ENCODE measurements around the gene C15orf61. TPM values are rescaled to one million over a fixed set of nuclear protein-coding genes. Genes with fewer than 3 reads are reported as not detected.

Gene C15orf61
- total RNA-seq, 1 experiment from 2014 or later = 13.3 TPM

- no peaks in the 10 kb centered on the region for H3K9me3 ChIP-seq (ENCODE audit: low read length)
- no peaks in the 10 kb centered on the region for H3K27me3 ChIP-seq (ENCODE audit: low read length)
- DNase-seq = no peak
- no peaks in the 10 kb centered on the region for H3K79me2 ChIP-seq (ENCODE audit: low read length)
- no peak overlapping the region for H3K4me2 ChIP-seq (ENCODE audit: low read depth, low read length, poor library complexity, severe bottlenecking)
- no peak overlapping the region for H3K9ac ChIP-seq (ENCODE audit: low read length)
- no peaks in the 10 kb centered on the region for H3K9me2 ChIP-seq (replicated peaks; ENCODE audit: insufficient read depth, low read length)
- no peak overlapping the region for H3K4me3 ChIP-seq (ENCODE audit: low read length)
- no peak overlapping the region for H2AFZ ChIP-seq (ENCODE audit: low read length)
- peaks cover 18% of the 10 kb centered on the region for H3K4me1 ChIP-seq (ENCODE audit: low read length)
- H3K36me3 ChIP-seq (ENCODE audit: insufficient read depth, low read length) = no peaks in the 10 kb centered on the region
- H3K27ac ChIP-seq (ENCODE audit: low read length) = no peak overlapping the region
- no peaks in the 10 kb centered on the region for H4K20me1 ChIP-seq (ENCODE audit: insufficient read depth, low read depth, low read length)
Observed at GRCh38 chr15:67509918-67510317, 11.0 kb upstream of the C15orf61 start.

- Histone ChIP-seq H3K4me1 (ENCODE audit: low read length) (peaks cover 17% of the 10 kb centered on the region), H3K79me2 (ENCODE audit: low read length) (no peaks in the 10 kb centered on the region), H3K27me3 (ENCODE audit: low read length) (no peaks in the 10 kb centered on the region), H3K27ac (ENCODE audit: low read length) (no peak overlapping the region), H3K9ac (ENCODE audit: low read length) (no peak overlapping the region), H3K4me3 (ENCODE audit: low read length) (no peak overlapping the region), H3K4me2 (ENCODE audit: low read depth, low read length, poor library complexity, severe bottlenecking) (no peak overlapping the region), H3K36me3 (ENCODE audit: insufficient read depth, low read length) (no peaks in the 10 kb centered on the region; the same call in 1 of the 2 replicates), H3K9me3 (ENCODE audit: low read length) (no peaks in the 10 kb centered on the region), H3K9me2 (replicated peaks; ENCODE audit: insufficient read depth, low read length) (no peaks in the 10 kb centered on the region), H4K20me1 (ENCODE audit: insufficient read depth, low read depth, low read length) (no peaks in the 10 kb centered on the region), H2AFZ (ENCODE audit: low read length) (no peak overlapping the region)
- DNase-seq = no peak
Observed at GRCh38 chr15:67510597-67511190, 10.2 kb upstream of the C15orf61 start.

- no peak overlapping the region for H2AFZ ChIP-seq (ENCODE audit: low read length)
- H3K79me2 ChIP-seq (ENCODE audit: low read length) = no peaks in the 10 kb centered on the region
- no peaks in the 10 kb centered on the region for H4K20me1 ChIP-seq (ENCODE audit: insufficient read depth, low read depth, low read length)
- peak; percentile 37 for DNase-seq
- H3K4me1 ChIP-seq (ENCODE audit: low read length) = peaks cover 8% of the 10 kb centered on the region
- no peak overlapping the region for H3K4me2 ChIP-seq (ENCODE audit: low read depth, low read length, poor library complexity, severe bottlenecking)
- no peak overlapping the region for H3K4me3 ChIP-seq (ENCODE audit: low read length)
- H3K9ac ChIP-seq (ENCODE audit: low read length) = no peak overlapping the region
- H3K27me3 ChIP-seq (ENCODE audit: low read length) = no peaks in the 10 kb centered on the region
- no peaks in the 10 kb centered on the region; the same call in 1 of the 2 replicates for H3K36me3 ChIP-seq (ENCODE audit: insufficient read depth, low read length)
- H3K9me3 ChIP-seq (ENCODE audit: low read length) = no peaks in the 10 kb centered on the region
- no peaks in the 10 kb centered on the region for H3K9me2 ChIP-seq (replicated peaks; ENCODE audit: insufficient read depth, low read length)
- H3K27ac ChIP-seq (ENCODE audit: low read length) = no peak overlapping the region
Observed at GRCh38 chr15:67511606-67512005, 9.3 kb upstream of the C15orf61 start.

- peak; percentile 19 for DNase-seq
Observed at GRCh38 chr15:67512140-67512539, 8.8 kb upstream of the C15orf61 start.

GRCh38 chr15:67512933-67513714 lies 7.8 kb upstream of the C15orf61 start:
- Histone ChIP-seq H4K20me1 (ENCODE audit: insufficient read depth, low read depth, low read length) (no peaks in the 10 kb centered on the region), H3K27ac (ENCODE audit: low read length) (no peak overlapping the region), H3K9me2 (replicated peaks; ENCODE audit: insufficient read depth, low read length) (no peaks in the 10 kb centered on the region), H2AFZ (ENCODE audit: low read length) (no peak overlapping the region), H3K9ac (ENCODE audit: low read length) (no peak overlapping the region), H3K4me3 (ENCODE audit: low read length) (no peak overlapping the region), H3K36me3 (ENCODE audit: insufficient read depth, low read length) (no peaks in the 10 kb centered on the region; the same call in 1 of the 2 replicates), H3K27me3 (ENCODE audit: low read length) (no peaks in the 10 kb centered on the region), H3K4me1 (ENCODE audit: low read length) (no peaks in the 10 kb centered on the region), H3K9me3 (ENCODE audit: low read length) (no peaks in the 10 kb centered on the region), H3K4me2 (ENCODE audit: low read depth, low read length, poor library complexity, severe bottlenecking) (no peak overlapping the region), H3K79me2 (ENCODE audit: low read length) (no peaks in the 10 kb centered on the region)
- DNase-seq = peak; percentile 30

More at GRCh38 chr15:67512140-67512539, 8.8 kb upstream of the C15orf61 start:
- Histone ChIP-seq H2AFZ (ENCODE audit: low read length) (no peak overlapping the region), H3K4me1 (ENCODE audit: low read length) (peaks cover 3% of the 10 kb centered on the region), H3K27me3 (ENCODE audit: low read length) (no peaks in the 10 kb centered on the region), H3K27ac (ENCODE audit: low read length) (no peak overlapping the region), H3K9me3 (ENCODE audit: low read length) (no peaks in the 10 kb centered on the region), H3K9ac (ENCODE audit: low read length) (no peak overlapping the region), H3K36me3 (ENCODE audit: insufficient read depth, low read length) (no peaks in the 10 kb centered on the region; the same call in 1 of the 2 replicates), H4K20me1 (ENCODE audit: insufficient read depth, low read depth, low read length) (no peaks in the 10 kb centered on the region), H3K4me2 (ENCODE audit: low read depth, low read length, poor library complexity, severe bottlenecking) (no peak overlapping the region), H3K9me2 (replicated peaks; ENCODE audit: insufficient read depth, low read length) (no peaks in the 10 kb centered on the region), H3K79me2 (ENCODE audit: low read length) (no peaks in the 10 kb centered on the region), H3K4me3 (ENCODE audit: low read length) (no peak overlapping the region)

- Histone ChIP-seq H3K4me3 (ENCODE audit: low read length) (no peak overlapping the region), H3K9ac (ENCODE audit: low read length) (no peak overlapping the region), H3K4me2 (ENCODE audit: low read depth, low read length, poor library complexity, severe bottlenecking) (no peak overlapping the region), H4K20me1 (ENCODE audit: insufficient read depth, low read depth, low read length) (no peaks in the 10 kb centered on the region), H3K27ac (ENCODE audit: low read length) (no peak overlapping the region), H3K79me2 (ENCODE audit: low read length) (no peaks in the 10 kb centered on the region), H3K36me3 (ENCODE audit: insufficient read depth, low read length) (no peaks in the 10 kb centered on the region; the same call in 1 of the 2 replicates), H3K9me3 (ENCODE audit: low read length) (no peaks in the 10 kb centered on the region), H2AFZ (ENCODE audit: low read length) (no peak overlapping the region), H3K27me3 (ENCODE audit: low read length) (no peaks in the 10 kb centered on the region), H3K4me1 (ENCODE audit: low read length) (peaks cover under 1% of the 10 kb centered on the region; the same call in 1 of the 2 replicates), H3K9me2 (replicated peaks; ENCODE audit: insufficient read depth, low read length) (no peaks in the 10 kb centered on the region)
- DNase-seq = peak; percentile 24
Observed at GRCh38 chr15:67515090-67515489, 5.8 kb upstream of the C15orf61 start.

GRCh38 chr15:67515557-67515956 lies 5.4 kb upstream of the C15orf61 start:
- no peaks in the 10 kb centered on the region; the same call in 1 of the 2 replicates for H3K36me3 ChIP-seq (ENCODE audit: insufficient read depth, low read length)
- no peak overlapping the region for H3K9ac ChIP-seq (ENCODE audit: low read length)
- no peak overlapping the region for H3K27ac ChIP-seq (ENCODE audit: low read length)
- no peak overlapping the region for H3K4me2 ChIP-seq (ENCODE audit: low read depth, low read length, poor library complexity, severe bottlenecking)
- no peaks in the 10 kb centered on the region for H3K9me3 ChIP-seq (ENCODE audit: low read length)
- H3K4me3 ChIP-seq (ENCODE audit: low read length) = no peak overlapping the region
- no peak overlapping the region for H2AFZ ChIP-seq (ENCODE audit: low read length)
- peaks cover 5% of the 10 kb centered on the region for H3K4me1 ChIP-seq (ENCODE audit: low read length)
- peaks cover 3% of the 10 kb centered on the region; the same call in 1 of the 2 replicates for H3K79me2 ChIP-seq (ENCODE audit: low read length)
- H3K9me2 ChIP-seq (replicated peaks; ENCODE audit: insufficient read depth, low read length) = no peaks in the 10 kb centered on the region
- H3K27me3 ChIP-seq (ENCODE audit: low read length) = no peaks in the 10 kb centered on the region
- peak; percentile 6 for DNase-seq
- H4K20me1 ChIP-seq (ENCODE audit: insufficient read depth, low read depth, low read length) = no peaks in the 10 kb centered on the region

GRCh38 chr15:67520321-67521028 lies 456 bp upstream of the C15orf61 start:
- Histone ChIP-seq H3K27me3 (ENCODE audit: low read length) (no peaks in the 10 kb centered on the region), H4K20me1 (ENCODE audit: insufficient read depth, low read depth, low read length) (peaks cover 4% of the 10 kb centered on the region; the same call in 1 of the 2 replicates), H3K4me3 (ENCODE audit: low read length) (peak overlapping the region; percentile 78), H3K4me2 (ENCODE audit: low read depth, low read length, poor library complexity, severe bottlenecking) (peak overlapping the region; percentile 90), H2AFZ (ENCODE audit: low read length) (peak overlapping the region; percentile 82), H3K9me2 (replicated peaks; ENCODE audit: insufficient read depth, low read length) (no peaks in the 10 kb centered on the region), H3K9ac (ENCODE audit: low read length) (peak overlapping the region; percentile 88), H3K4me1 (ENCODE audit: low read length) (peaks cover 30% of the 10 kb centered on the region), H3K9me3 (ENCODE audit: low read length) (no peaks in the 10 kb centered on the region), H3K27ac (ENCODE audit: low read length) (peak overlapping the region; percentile 2; the same call in 1 of the 2 replicates), H3K36me3 (ENCODE audit: insufficient read depth, low read length) (no peaks in the 10 kb centered on the region; the same call in 1 of the 2 replicates), H3K79me2 (ENCODE audit: low read length) (peaks cover 45% of the 10 kb centered on the region)
- DNase-seq = no peak

All from Karpas-422 (cell line).